ENCODE results near the gene CNPY4.

DNA sequence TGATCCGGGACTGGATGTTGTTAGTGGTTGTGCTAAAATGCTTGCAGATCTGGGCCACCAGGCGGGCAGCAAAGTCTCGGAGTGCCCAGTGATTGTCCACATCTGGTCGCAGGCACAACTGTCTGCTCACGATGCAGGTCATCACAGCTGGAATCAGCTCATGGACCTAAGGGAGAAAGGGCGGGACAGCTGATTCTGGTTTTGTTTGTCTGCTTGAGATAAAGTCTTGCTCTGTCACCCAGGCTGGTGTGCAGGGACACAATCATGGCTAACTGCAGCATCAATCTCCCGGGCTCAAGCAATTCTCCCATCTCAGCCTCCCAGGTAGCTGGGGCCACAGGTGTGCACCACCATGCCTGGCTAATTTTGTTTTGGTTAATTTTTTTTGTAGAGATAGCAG, 8.3 kb upstream of the CNPY4 start:
- TF ChIP-seq POLR2A (IDR thresholded peaks at IDR 0.05): no peak
- TF ChIP-seq, protein P1, sequence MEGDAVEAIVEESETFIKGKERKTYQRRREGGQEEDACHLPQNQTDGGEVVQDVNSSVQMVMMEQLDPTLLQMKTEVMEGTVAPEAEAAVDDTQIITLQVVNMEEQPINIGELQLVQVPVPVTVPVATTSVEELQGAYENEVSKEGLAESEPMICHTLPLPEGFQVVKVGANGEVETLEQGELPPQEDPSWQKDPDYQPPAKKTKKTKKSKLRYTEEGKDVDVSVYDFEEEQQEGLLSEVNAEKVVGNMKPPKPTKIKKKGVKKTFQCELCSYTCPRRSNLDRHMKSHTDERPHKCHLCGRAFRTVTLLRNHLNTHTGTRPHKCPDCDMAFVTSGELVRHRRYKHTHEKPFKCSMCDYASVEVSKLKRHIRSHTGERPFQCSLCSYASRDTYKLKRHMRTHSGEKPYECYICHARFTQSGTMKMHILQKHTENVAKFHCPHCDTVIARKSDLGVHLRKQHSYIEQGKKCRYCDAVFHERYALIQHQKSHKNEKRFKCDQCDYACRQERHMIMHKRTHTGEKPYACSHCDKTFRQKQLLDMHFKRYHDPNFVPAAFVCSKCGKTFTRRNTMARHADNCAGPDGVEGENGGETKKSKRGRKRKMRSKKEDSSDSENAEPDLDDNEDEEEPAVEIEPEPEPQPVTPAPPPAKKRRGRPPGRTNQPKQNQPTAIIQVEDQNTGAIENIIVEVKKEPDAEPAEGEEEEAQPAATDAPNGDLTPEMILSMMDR (IDR thresholded peaks at IDR 0.05): no peak

Data from uterus (tissue), 2 donors.